HG02870 (cell line): ENCODE data around the gene CELF1.

ENCODE experiments used
- ATAC-seq: cut with Tn5 transposase; IDR thresholded peaks from one replicate; pipeline ENCODE4 v1.9.1; 2021; ENCODE audit warnings: mild to moderate bottlenecking, moderate library complexity; ENCODE audit not compliant: unreplicated experiment

Gene CELF1

DNA sequence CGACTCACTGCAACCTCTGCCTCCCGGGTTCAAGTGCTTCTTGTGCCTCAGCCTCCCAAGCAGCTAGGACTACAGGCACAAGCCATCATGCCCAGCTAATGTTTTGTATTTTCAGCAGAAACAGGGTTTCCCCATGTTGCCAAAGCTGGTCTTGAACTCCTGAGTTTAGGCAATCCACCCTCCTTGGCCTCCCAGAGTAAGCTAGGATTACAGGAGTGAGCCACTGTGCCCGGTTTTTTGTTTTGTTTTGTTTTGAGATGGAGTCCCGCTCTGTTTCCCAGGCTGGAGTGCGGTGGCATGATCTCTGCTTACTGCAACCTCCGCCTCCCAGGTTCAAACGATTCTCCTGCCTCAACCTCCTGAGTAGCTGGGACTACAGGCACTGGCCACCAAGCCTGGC, 41.0 kb downstream of the CELF1 start:
- no peak for ATAC-seq

DNA sequence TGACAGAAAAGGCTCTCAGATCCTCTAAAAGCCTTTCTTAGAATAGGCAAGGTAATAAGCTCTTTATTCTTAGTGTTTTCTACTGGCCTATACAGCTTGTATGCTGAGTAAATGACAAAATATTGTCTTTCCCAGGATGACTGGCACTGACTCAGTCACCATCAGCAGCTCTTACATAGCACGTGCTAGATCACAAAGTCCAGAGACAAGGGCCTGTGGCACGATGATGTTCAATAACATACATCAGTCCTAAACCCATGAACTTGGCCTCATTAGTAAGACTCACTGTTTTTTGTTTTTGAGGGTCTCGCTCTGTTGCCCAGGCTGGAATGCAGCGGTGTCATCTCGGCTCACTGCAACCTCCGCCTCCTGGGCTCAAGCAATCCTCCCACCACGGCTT, 42.7 kb downstream of the CELF1 start:
- no peak for ATAC-seq

GRCh38 chr11:47509077-47509536, 43.8 kb downstream of the CELF1 start:
- ATAC-seq = peak; percentile 41

DNA sequence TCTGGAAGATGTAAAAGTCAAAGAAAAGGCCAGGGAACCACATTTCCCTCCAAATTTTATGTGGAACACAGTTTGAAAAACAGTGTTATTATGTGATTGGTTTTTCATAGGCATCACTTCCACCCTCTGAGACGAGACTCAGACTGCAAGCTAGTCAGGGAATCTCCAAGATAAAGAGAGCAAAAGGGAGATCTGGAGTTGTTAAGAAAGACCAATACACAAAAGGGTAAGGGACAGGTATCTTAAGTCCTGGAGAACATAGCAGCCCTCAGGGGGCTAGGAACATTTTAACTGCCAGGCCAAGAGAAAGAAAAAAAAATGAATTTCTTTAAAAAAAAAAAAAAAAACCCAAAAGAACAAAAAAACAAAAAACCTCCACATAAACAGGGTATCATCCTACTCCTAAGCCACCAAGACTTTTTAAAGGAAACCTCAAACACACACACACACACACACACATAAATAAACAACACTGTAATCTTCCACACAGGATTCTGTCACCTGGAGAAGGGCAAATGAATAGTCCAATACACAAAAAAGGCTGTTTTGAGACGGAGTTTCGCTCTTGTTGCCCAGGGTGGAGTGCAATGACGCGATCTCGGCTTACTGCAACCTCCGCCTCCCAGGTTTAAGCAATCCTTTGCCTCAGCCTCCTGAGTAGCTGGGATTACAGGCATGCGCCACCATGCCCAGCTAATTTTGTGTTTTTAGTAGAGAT, 44.5 kb downstream of the CELF1 start:
- ATAC-seq = no peak

DNA sequence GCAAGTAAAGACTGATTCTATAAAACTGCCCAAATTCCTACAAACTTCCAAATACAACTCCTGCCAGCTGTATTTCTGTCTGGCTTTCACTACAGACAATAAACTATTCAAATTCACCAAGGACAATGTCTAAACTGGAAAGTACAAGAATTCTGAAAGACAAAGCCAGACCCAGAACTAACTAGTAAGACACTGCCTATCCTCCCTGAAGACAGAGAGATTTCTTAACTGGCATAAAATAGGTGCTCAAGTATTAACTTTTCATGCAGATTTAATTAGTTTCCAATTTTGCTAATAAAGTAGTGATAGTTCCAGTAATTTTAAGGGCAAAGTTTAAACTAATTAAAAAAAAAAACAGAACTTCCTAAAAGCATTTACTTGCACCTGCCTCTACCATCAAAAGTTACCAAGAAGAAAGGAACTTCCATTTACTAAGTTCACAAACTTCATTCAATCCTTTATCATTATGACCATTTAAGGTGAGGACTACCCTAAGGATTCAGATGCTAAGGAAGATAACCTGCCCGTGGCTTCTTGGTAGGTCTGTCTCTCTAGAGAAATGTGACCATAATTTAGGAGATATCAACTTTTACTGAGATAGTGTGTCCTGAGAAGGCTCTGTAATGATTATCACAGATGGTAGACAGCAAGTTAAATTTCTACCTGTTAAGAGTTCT, 45.2 kb downstream of the CELF1 start:
- ATAC-seq = no peak

DNA sequence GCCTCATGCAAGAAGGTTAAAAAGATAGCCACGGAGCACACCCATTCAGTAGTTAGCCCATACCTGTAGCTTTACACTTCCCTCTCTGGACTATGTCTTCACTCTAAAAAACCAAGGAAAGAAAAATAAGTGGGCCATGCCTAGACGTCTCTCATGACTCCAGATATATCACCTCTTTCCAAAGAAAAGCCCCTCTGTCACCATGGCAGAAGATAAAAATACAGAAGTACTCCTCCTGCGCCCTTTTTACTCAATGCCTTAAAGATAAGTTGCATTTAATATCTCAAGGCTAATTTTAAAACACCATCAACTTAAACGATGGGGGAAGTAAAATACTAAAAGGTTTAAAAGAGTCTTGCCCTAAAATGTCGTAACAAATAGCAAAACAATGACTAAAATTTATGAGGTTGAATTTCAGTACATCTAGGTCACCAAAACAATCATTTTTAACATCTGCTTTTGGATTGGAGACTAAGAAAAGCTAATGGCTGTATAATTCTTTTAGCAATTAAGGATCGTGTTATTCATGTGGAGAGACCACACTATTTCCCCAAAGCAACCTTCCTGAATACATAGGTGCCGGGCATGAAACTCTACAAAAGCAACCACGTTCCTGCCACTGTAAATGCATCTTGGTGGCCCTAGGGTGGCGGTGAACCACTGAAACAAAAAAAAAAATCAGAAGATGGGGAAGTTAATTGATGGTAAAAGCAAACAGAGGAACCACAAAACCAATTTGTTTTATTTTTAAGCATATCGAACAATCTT, 46.0 kb downstream of the CELF1 start:
- no peak for ATAC-seq

DNA sequence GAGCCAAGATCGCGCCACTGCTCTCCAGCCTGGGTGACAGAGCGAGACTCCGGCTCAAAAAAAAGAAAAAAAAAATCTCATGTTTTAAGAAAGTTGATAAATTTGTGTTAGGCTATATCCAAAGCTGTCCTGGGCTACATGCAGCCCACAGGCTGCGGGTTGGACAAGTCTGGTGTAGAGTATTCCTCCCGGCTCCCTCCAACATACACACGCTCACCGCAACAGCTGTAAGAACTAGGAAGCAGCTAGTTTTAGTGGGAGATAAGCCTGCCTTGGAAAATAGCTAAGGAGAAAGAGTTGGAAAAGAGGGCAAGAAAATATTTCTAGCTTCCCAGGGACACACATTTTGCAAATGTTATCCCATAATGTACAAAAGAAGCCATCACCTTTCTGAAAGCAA, 46.6 kb downstream of the CELF1 start:
- ATAC-seq = no peak

DNA sequence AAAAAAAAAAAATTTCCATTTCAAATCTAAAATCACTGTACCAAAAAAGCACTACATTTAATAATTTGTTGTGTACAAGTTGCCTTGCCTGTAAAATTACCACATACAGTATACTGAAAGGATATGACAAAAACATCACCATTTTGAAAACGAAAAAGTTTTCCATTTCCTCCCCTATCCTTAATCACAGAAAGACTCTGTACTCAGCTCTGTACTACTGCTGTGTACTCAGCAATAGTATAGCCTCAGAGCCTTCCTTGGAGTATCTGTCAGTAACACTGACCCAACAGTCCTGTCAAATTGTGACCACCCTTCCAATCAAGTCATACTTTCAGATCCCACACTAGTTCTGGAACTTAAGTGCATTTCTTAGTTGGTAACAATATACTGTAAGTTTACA, 48.0 kb downstream of the CELF1 start:
- ATAC-seq = no peak

- ATAC-seq = no peak
These were observed 49.7 kb downstream of the CELF1 start for GRCh38 chr11:47503227-47503626.

DNA sequence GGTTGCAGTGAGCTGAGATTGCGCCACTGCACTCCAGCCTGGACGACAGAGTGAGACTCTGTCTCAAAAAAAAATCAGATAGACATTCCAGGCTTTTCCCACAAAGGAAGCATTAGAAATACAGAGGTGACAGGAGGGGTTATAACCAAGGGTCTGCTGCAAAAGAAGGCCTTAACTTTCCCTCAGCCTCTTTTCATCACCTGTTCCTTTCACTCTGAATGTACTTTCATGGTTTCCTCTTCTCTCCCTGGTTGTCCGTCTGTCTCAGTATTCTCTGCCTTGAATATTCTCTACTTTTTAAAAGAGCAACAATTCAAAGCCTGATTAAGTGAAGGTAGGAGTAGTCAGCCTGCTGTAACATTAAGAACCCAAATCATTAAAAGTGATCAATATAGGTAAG, 50.2 kb downstream of the CELF1 start:
- no peak for ATAC-seq

- ATAC-seq = no peak
These were observed 51.8 kb downstream of the CELF1 start for GRCh38 chr11:47501101-47501500.

GRCh38 chr11:47500121-47500520, 52.8 kb downstream of the CELF1 start:
- ATAC-seq = no peak

DNA sequence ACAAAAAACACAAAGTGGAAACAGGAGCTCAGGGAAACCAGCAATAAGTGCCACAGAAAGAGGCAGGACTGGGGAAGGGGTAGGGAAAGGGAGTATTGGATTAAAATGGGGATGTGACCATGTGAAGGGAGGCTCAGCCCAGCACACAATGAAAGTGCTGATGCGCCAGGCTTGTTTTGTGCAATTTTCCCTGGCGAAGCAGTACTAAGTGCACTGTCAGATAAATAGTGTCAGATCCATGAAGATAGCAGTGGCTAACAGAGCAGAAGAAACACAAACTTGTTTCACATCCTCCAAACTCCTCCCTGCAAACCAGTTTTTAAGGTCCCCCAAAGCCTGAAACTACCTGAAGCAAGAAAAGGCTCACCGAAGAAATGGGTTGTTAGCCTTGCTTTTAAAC, 53.3 kb downstream of the CELF1 start:
- ATAC-seq = peak; percentile 50

- ATAC-seq = no peak
These were observed 53.8 kb downstream of the CELF1 start for GRCh38 chr11:47499161-47499560.

GRCh38 chr11:47498584-47499152, 54.3 kb downstream of the CELF1 start:
- no peak for ATAC-seq

DNA sequence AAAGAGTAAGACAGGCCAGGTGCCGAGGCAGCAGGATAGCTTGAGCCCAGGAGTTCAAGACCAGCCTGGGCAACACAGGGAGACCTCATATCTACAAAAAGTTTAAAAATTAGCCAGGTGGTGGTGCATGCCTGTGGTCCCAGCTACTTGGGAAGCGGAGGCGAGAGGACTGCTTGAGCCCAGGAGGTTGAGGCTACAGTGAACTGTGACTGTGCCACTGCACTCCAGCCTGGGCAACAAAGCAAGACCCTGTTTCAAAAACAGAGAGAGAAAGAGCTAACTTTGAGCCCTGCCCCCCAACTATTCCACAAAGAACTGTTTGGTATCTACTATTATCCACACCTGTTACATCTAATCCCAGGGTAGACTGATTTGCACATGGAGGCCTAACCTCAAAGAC, 54.8 kb downstream of the CELF1 start:
- ATAC-seq = no peak

DNA sequence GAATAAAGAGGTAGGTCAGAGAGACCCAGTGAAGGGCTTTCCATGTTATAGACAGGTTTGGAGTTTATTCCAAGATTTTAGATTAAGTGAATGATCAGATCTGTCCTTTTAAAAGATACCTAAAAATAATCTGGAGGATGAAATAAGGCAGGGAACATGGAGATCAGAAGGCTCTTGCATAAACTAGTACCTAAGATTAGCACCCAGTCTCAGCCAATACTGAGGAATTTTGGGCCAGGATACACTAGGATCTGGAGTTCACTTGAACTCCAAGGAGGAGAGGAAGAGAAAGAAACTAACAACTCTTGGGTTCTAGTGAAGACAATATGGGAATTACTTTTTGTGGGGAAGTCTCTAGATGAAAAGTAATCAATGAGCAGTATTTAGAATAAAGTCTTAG, 56.1 kb downstream of the CELF1 start:
- no peak for ATAC-seq

DNA sequence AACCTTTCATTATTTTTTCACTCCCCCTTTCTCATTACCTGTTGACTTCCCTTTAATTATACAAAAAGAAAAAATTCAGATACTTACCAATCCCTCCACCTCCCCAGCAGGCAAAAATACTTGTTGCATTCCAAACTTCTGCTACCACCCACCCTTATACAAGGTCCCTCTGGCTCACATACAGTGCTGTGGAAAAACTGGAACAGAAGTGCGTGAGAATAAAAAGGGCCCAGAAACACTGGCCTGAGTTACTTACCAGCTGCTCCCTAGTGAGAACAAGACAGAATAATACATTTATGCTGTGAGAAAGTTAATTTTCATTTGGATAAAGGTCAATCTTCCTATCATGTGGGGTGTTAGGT, 57.1 kb downstream of the CELF1 start:
- ATAC-seq = no peak

DNA sequence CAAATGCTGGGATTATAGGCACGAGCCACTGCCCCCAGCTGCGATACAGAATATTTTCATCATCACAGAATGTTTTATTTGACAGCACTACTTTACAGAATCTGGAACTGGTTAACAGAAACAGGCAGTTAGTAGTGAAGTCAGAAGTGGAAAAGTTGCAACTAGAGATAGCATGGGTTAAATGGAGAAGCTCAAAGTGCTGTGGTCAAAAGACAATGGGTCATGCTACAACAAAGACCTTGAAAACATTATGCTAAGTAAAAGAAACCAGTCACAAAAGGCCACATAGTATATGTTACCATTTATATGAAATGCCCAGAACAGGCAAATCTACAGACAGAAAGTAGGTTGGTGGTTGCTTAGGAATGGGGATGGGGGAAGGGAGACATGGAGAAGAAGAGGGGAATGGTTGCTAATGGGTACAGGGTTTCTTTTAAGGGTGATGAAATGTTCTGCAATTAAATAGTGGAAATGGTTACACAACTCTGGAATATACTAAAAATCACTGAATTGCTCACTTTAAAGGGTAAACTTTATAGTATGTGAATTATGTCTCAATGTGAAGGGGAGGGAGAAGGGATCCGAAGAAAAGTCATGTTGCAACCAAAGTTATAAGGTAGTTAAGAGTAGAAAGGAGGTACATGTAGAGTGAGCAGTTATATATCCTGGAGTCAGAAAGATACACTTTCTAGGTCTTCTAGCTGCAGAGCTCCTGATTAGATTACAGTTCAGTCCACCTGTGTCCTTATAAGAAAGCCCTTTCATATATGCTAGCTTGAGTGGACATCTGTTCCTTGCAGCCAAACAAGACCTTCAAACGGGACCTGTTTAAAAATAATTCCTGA, 57.7 kb downstream of the CELF1 start:
- no peak for ATAC-seq

DNA sequence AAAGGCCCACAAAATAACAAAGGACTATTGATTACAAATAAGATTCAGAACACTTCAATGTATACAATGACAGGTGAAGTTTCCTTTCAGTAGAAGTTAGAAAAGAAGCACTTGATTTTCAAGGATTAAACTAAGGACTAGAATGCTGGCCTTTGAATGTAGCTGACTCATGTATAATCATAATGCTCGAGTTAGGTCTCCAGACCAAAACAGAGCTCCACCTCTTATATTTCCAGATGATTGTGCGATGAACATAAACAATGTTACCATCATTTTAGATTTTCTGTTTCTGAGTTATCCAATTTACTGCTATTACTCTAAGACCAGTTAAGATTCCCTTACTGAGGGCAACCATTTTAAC, 63.6 kb downstream of the CELF1 start:
- no peak for ATAC-seq
